HG02970 (cell line): ENCODE results near the gene SIMC1.

Experiments used
- ATAC-seq: cut with Tn5 transposase; IDR thresholded peaks from one replicate; pipeline ENCODE4 v1.9.1; 2021; ENCODE audit warnings: mild to moderate bottlenecking, moderate library complexity, moderate number of reproducible peaks; ENCODE audit not compliant: unreplicated experiment, low FRiP score

Gene SIMC1

DNA sequence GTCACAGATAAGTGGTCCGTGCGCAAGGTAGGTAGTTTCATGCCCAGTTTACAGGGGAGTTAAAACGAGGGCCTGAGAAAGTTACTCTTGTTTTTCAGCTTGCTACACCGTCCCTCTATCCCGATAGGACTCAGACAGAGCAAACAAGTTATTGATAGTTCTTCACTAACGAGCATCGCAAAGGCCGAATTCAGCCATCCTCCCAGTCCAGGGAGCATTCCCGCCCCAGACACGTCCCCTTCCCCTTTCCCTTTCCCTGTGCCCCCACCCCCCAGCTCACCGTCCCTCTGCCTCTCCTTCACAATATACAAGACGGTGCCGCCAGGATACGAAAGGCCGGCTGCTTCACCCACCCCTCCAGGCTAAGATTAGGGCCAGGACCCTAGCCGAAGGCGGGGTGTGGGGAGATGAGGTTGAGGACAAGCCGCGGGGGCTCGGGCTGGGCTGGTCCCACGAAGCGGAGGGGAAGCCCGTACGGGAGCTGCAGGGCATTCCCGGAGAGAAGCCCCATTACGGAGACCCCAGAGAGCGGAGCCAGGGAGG is 122.7 kb downstream of the SIMC1 start:
- no peak for ATAC-seq

GRCh38 chr5:176361437-176362232 is 123.4 kb downstream of the SIMC1 start, which contains the start of gene KIAA1191:
Gene KIAA1191, minus strand, starts transcription at chr5:176361764. Its CDS starts 2,256 bp downstream, at chr5:176359508.
- ATAC-seq = peak; percentile 85

DNA sequence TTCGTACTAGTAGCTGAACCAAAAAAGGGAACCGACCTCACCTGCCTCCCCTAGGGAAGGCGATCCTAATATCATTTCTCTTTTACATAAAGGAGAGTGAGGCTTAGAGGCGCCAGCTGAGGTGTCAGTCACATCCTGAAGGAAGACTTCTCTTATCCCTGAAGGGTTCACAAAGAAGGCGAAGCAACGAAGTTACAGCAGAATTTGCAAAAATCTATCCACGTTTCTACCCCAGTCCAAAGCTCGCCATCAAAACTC is 123.9 kb downstream of the SIMC1 start:
- no peak for ATAC-seq

- ATAC-seq = no peak
These were observed 126.6 kb downstream of the SIMC1 start for GRCh38 chr5:176364765-176365350.

GRCh38 chr5:176365351-176366231 is 127.4 kb downstream of the SIMC1 start, which contains the start of gene ARL10:
Gene ARL10, plus strand, starts transcription at chr5:176365487. Its CDS starts 77 bp downstream, at chr5:176365564.
- no peak for ATAC-seq

- ATAC-seq = no peak
These were observed 128.1 kb downstream of the SIMC1 start for GRCh38 chr5:176366232-176366894.

DNA sequence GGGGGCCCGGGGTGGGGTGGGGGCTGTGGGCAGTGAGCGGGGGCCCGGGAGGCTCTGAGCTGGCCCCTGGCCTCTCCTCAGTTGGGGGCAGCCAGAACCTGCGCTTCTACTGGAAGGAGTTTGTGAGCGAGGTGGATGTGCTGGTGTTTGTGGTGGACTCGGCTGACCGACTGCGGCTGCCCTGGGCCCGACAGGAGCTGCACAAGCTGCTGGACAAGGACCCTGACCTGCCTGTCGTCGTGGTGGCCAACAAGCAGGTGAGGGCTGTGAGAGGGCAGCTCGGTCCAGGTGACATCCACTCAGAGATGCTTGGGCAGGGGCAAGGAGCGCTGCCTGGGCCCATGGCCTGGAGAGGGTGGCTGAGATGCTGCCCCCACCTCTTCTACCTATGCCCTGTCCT is 130.5 kb downstream of the SIMC1 start:
- ATAC-seq = no peak

DNA sequence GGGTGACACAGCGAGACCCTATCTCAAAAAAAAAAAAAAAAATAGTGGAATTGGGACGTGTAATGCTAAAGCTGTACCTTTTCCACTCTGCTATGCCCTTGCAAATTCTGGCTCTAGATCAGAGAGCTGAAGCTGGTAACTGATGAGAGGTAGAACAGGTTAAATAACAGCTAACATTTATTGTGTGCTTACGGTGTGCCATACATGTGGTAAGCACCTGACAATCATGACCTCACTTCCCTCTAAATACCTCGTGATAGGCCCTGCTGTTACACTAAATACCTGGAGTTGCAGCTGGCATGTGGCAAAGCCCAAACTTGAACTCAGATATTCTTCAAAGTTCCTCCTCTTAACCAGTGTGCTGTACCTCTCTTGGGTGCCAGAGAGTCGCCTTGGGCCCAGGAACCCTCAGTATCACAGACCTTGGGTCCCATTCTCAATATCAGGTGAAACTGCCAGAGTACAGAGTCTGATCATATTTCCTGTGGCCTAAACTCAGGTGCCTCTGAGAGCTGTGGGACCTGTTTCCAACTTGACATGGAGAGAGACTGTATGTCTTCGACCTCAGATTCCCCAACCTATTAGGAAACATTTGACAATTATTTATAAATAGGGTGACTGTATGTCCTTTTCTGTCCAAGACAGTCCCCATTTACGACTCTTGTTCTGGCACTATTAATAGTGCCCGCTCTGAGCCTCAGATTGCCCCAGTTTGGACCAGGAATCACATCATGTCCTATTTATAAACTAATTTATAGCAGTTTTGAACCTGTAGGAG is 131.9 kb downstream of the SIMC1 start:
- no peak for ATAC-seq

DNA sequence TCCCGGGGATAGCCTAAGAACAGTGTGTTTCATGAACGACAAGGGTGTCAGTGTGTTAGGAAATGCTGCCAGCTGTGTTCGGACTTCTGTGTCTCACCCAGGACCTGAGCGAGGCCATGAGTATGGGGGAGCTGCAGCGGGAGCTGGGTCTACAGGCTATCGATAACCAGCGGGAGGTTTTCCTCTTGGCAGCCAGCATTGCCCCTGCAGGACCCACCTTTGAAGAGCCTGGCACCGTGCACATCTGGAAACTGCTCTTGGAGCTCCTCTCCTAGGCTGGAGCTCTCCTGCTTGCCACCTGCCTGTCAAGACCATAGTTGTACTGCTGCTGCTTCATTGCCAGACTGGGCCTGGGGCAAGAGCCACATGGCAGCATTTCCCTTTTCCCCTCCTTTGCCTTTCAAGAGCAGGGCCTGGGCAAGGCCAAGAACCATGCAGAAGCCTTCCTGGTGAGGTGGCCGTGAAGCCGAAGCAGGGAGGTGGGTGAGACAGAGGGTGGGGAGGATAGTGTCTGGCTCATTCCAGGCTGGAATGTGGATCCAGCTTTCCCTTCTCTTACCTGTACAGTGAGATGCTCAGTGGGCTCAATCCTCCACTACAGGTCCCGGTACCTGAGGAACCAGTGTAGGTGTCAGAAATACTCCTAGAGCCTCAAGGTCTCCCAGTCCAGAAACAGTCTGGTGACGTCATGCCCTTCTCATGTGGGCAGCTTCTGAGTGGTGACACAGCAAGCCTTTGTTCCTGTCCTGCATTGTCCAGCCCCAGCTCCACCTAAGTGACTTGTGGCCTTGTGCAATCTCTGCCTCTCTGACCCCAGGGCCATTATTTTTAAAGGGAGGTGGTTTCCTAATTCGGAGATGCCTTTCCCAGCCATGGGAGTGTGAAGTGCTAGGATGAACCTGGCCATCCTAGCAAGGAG is 133.7 kb downstream of the SIMC1 start:
- ATAC-seq = no peak

- no peak for ATAC-seq
These were observed 135.0 kb downstream of the SIMC1 start for GRCh38 chr5:176373100-176373818.

GRCh38 chr5:176379881-176380280 is 141.7 kb downstream of the SIMC1 start:
- ATAC-seq = no peak

GRCh38 chr5:176381423-176381822 is 143.2 kb downstream of the SIMC1 start:
- ATAC-seq = no peak

DNA sequence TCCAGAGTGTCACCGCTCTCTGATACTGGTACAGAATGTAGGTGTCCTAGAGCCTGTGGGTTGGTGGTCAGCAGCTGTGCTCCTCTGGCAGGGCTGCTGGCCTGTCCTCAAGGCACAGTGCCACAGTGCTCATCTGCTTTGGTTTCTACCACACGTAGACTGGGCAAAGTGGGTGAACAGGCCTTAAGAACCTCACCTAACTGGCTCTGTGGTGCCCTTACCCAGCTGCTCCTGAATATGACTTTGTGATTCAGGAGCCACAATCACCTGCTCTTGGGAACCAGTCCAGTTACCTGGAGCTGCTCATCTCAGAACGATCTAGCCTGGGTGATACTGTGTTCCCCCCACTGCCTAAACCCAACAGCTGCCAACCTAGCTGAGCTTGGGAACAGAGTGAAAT is 143.8 kb downstream of the SIMC1 start:
- ATAC-seq = no peak

GRCh38 chr5:176382721-176383120 is 144.5 kb downstream of the SIMC1 start:
- no peak for ATAC-seq

GRCh38 chr5:176383248-176383905 is 145.2 kb downstream of the SIMC1 start:
- ATAC-seq = no peak

DNA sequence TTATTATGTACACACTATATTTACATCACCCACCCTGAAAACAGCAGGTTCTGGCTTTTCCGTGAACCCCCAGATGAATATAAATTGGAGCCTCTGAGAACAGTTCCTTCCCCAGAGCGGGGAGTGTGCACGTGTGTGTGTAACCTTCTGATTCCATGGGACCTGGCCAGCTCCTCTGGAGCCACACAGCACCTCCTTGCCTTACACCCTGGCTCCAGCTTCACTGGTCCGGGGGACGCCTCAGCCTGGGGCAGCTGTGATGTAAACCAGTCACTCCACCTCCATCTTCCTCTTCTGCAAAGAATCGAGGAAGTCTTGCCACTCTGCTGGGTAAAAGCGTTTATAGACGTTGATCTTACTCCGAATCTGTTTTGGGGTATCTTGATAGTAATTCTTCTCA is 145.7 kb downstream of the SIMC1 start:
- no peak for ATAC-seq

GRCh38 chr5:176384366-176384930 is 146.2 kb downstream of the SIMC1 start:
- ATAC-seq = no peak
